Measurements from ENCODE around the gene CABLES2.
A peak's percentile ranks its signal among the peaks of the same experiment; 100 is the strongest.
"Not testable (repeated sequence)": the region's sequence is repeated elsewhere in the genome, so short reads cannot be mapped to it uniquely, and the experiment has no call there.

The CABLES2 gene

GRCh38 chr20:62388839-62389600 lies 18.1 kb downstream of the CABLES2 start:
- no peak for DNase-seq (ENCODE audit: low read depth)

GRCh38 chr20:62387933-62388635 lies 19.0 kb downstream of the CABLES2 start:
- no peak for DNase-seq (ENCODE audit: low read depth)

- DNase-seq (ENCODE audit: low read depth), result no peak
These were observed 19.7 kb downstream of the CABLES2 start for GRCh38 chr20:62387219-62387913.

GRCh38 chr20:62386383-62387218 lies 20.5 kb downstream of the CABLES2 start, which contains the start of gene RPS21:
RPS21 (plus strand) TSS chr20:62387103; CDS start chr20:62387339, 236 bp downstream.
- peak; percentile 89 for DNase-seq (ENCODE audit: low read depth)

- peak; percentile 53 for DNase-seq (ENCODE audit: low read depth)
These were observed 24.5 kb downstream of the CABLES2 start for GRCh38 chr20:62382306-62383198.

- DNase-seq (ENCODE audit: low read depth), result no peak
These were observed 25.2 kb downstream of the CABLES2 start for GRCh38 chr20:62381842-62382241.

GRCh38 chr20:62381202-62381797 lies 25.8 kb downstream of the CABLES2 start:
- DNase-seq (ENCODE audit: low read depth), result no peak

GRCh38 chr20:62378215-62378614 lies 28.9 kb downstream of the CABLES2 start:
- DNase-seq (ENCODE audit: low read depth), result no peak

GRCh38 chr20:62377615-62378178 lies 29.4 kb downstream of the CABLES2 start:
- DNase-seq (ENCODE audit: low read depth), result no peak

- no peak for DNase-seq (ENCODE audit: low read depth)
These were observed 30.0 kb downstream of the CABLES2 start for GRCh38 chr20:62377064-62377461.

- no peak for DNase-seq (ENCODE audit: low read depth)
These were observed 30.7 kb downstream of the CABLES2 start for GRCh38 chr20:62376112-62377063.

- no peak for DNase-seq (ENCODE audit: low read depth)
These were observed 32.5 kb downstream of the CABLES2 start for GRCh38 chr20:62374331-62375152.

- not testable (repeated sequence) for DNase-seq (ENCODE audit: low read depth)
These were observed 33.4 kb downstream of the CABLES2 start for GRCh38 chr20:62373631-62374179.

- DNase-seq (ENCODE audit: low read depth), result no peak
These were observed 34.8 kb downstream of the CABLES2 start for GRCh38 chr20:62372042-62372993.

GRCh38 chr20:62371588-62372041 lies 35.5 kb downstream of the CABLES2 start:
- no peak for DNase-seq (ENCODE audit: low read depth)
